Sciatic nerve (tissue), 2 donors: Measurements from ENCODE around the gene AMHR2. TPM values are rescaled to one million over a fixed set of nuclear protein-coding genes. Genes with fewer than 3 reads are reported as not detected.
"Not testable (repeated sequence)": the region's sequence is repeated elsewhere in the genome, so short reads cannot be mapped to it uniquely, and the experiment has no call there.

Source experiments
- ATAC-seq: fragments of 200-7000 bp; cut with Tn5 transposase; one replicate; pipeline ENCODE4 v1.9.1; 2020; ENCODE audit warnings: mild to moderate bottlenecking, moderate library complexity
- DNase-seq: peaks from one replicate; pipeline ENCODE4 v3.0.0-alpha.2; 2020; ENCODE audit warnings: low spot score
- intact Hi-C: fragments of 100-400 bp; cut with DNase I; formaldehyde crosslinking; loops from one replicate; pipeline ENCODE4 v1.14.2; 2022
- total RNA-seq: library from RNA; stranded (reverse); fragmentation: NEBNext Ultra II Directional; extraction: Animal tissue kit (Norgen Biotek cat#: 25700); gene quantifications from one replicate; pipeline ENCODE4 v1.2.1, GENCODE V29; 2021
- donor health status: DM: no; HTN: no; CAD: no.
- donor health status: DM: no; HTN: no; CAD: no.

AMHR2 gene
- total RNA-seq, result not detected

- intact Hi-C loops, result loop anchor here (5.0 kb wide), 1 partner anchor 71 kb away; no protein-coding TSS in a partner anchor
- DNase-seq, result no peak
- no peak for ATAC-seq
Measured at GRCh38 chr12:53423597-53423996, at the start of gene AMHR2. AMHR2 (plus strand) TSS chr12:53423855; CDS start chr12:53423935, 80 bp downstream.

- DNase-seq, ATAC-seq, intact Hi-C loops: not testable (repeated sequence)
Measured at GRCh38 chr12:53374277-53374676, 49.4 kb upstream of the AMHR2 start.

DNA sequence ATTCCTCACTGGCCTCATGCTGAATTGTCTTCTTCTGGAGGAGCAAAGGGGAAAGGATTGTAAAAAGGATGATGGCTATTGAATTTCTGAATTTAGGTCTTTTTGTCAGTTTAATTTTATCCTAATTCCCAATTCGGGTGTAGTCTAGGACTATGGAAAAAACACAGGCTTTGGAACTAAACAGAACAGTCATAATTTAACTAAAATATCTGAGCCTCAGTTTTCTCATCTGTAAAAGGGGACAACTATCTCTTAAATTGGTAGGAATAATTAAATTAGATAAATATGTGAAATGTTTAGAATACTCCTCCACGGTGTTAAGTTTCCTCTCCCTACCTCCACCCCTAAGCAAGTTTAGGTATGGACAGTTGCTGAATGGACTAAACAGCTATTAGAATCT lies 46.9 kb upstream of the AMHR2 start:
- intact Hi-C loops, result no loop called here
- no peak for ATAC-seq
- DNase-seq, result no peak

GRCh38 chr12:53378222-53378621 lies 45.4 kb upstream of the AMHR2 start:
- no peak for DNase-seq
- intact Hi-C loops, result no loop called here
- no peak for ATAC-seq

DNA sequence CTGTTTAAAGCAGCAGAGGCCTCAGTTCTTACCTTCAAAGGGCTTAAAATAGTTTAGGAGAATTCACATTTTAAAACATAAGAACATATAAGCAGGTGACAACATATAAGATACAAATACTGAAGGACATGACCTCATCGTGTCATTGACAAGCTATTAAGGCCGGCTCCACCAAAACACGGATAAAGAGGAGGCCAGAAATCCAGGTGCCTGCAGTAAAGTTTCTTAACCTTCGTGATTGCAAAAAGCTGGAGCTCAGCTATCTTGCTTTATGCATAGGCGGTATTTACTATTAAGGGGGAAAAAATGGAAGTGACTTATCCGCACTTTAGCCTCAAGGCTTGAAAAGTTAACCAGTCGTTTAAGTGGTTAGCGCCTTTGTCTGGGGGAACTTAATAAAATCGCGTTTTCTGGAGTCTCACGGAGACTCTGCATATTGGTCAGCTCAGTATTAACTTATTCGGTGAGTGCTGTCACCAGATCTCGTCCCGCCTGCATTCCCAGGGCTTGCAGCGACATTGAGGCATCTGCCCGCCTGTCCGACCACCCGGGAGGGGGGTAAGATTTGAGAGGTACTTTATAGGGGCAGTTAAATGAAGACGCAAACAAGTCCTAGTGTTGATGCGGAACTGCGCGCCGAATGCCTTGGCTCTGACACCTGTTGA lies 44.8 kb upstream of the AMHR2 start:
- no peak for DNase-seq
- no peak for ATAC-seq
- intact Hi-C loops, result no loop called here

DNA sequence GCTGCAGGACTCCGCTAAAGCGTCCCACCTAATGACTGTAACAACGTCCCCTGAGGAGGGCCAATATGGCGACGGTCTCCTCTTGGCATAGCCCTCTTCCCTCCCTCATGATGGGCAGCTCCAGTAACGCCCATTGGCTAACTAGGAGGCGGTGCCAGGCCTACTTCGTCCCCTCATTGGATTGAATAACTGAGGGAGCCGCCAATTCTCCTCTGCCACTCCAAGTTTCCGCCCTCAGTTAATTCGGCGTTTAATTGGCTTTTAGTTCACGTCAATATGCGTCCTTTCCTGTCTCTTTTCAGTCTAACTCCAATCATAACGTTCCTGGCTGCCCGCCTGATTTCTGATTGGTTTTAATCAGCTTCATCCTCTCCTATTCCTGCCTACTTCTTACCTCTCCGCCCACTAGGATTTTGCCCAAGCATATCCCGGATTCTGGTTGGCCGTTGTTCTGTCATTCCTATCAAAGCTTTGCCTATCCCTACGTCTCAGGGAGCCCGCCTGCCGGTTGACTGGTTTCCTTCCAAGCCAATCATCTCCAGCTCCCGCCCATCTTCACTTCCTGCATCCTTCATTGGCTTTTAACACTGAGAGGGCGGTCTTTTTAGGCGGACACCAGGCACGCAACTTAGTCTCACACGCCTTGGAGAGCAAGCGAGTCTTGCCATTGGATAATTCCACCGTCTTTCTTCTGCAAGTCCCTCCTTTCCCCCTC lies 44.1 kb upstream of the AMHR2 start:
- intact Hi-C loops, result no loop called here
- ATAC-seq, result peak; percentile 92

GRCh38 chr12:53380104-53380793 lies 43.4 kb upstream of the AMHR2 start, which contains the start of gene SP1:
SP1 (plus strand) TSS chr12:53380176; CDS start chr12:53380292, 116 bp downstream.
- intact Hi-C loops, result no loop called here
- ATAC-seq (peak; percentile 71), DNase-seq (peak; percentile 99)

More for the DNA sequence above, 44.1 kb upstream of the AMHR2 start:
- DNase-seq, result peak; percentile 99

GRCh38 chr12:53380794-53381730 lies 42.6 kb upstream of the AMHR2 start:
- peak; percentile 58 for DNase-seq
- no peak for ATAC-seq
- intact Hi-C loops, result no loop called here

DNA sequence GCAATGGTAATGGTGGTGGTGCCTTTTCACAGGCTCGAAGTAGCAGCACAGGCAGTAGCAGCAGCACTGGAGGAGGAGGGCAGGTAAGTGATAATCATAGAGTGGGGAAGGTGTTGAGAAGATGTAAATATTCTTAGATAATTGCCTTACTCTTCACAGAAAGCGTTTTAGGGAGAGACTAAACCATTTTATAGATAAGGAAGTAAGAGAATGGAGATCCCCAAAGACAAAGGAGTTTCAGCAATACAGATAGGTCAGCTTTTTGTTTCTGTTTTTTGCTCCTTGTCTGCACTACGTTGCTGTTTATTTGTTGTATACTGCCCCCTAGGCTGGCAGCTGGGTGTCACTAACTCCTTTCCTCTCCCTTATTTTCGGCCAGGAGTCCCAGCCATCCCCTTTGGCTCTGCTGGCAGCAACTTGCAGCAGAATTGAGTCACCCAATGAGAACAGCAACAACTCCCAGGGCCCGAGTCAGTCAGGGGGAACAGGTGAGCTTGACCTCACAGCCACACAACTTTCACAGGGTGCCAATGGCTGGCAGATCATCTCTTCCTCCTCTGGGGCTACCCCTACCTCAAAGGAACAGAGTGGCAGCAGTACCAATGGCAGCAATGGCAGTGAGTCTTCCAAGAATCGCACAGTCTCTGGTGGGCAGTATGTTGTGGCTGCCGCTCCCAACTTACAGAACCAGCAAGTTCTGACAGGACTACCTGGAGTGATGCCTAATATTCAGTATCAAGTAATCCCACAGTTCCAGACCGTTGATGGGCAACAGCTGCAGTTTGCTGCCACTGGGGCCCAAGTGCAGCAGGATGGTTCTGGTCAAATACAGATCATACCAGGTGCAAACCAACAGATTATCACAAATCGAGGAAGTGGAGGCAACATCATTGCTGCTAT lies 41.7 kb upstream of the AMHR2 start:
- intact Hi-C loops, result no loop called here
- DNase-seq, result peak; percentile 70
- no peak for ATAC-seq

GRCh38 chr12:53383258-53383657 lies 40.4 kb upstream of the AMHR2 start:
- peak; percentile 49 for DNase-seq
- intact Hi-C loops, result no loop called here
- no peak for ATAC-seq

DNA sequence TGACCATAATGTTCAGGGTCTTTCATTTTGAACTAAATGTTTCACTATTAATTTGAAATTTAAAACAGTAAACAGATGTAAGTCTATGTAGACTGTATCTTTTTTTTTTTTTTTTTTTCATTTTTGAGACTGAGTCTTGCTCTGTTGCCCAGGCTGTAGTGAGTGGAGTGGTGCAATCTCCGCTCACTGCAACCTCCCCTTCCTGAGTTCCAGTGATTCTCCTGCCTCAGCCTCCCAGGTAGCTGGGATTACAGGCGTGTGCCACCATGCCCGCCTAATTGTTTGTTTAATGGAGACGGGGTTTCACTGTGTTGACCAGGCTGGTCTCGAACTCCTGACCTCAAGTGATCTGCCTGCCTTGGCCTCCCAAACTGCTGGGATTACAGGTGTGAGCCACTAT lies 37.3 kb upstream of the AMHR2 start:
- DNase-seq, result peak; percentile 18
- ATAC-seq, intact Hi-C loops: not testable (repeated sequence)

DNA sequence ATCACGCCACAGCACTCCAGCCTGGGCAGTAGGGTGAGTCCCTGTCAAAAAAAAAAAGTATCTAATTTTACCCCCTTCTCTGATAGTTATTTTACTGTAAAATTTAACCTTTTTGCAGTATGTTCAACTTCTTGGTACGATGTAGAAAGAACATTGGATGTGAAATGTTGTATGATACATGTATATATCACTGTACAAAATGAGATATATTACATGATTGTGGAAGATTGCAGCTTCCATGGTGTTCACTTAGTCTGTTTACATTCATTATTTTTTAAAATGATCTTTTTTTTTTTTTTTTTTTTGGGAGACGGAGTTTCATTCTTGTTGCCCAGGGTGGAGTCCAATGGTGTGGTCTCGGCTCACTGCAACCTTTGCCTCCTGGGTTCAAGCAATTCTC lies 34.7 kb upstream of the AMHR2 start:
- no peak for DNase-seq
- intact Hi-C loops, result no loop called here
- no peak for ATAC-seq

GRCh38 chr12:53389702-53390101 lies 34.0 kb upstream of the AMHR2 start:
- no peak for DNase-seq
- intact Hi-C loops, result no loop called here
- peak; percentile 29 for ATAC-seq

GRCh38 chr12:53391724-53392123 lies 31.9 kb upstream of the AMHR2 start:
- ATAC-seq (peak; percentile 53), DNase-seq (no peak)
- intact Hi-C loops, result no loop called here

DNA sequence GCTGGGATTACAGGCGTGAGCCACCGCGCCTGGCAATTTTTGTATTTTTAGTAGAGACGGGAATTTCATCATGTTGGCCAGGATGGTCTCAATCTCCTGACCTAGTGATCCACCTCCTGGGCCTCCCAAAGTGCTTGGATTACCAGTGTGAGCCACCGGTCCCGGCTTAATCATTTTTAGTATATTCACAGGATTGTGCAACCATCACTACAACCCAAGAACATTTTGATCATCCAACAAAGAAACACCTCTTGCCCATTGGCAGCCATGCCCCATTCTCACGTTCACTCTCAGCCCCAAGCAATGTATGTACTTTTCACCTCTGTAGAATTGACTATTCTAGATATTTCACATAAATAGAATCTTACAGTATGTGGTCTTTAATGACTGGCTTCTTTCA lies 23.8 kb upstream of the AMHR2 start:
- intact Hi-C loops, result no loop called here
- no peak for DNase-seq
- ATAC-seq, result no peak

GRCh38 chr12:53402351-53402750 lies 21.3 kb upstream of the AMHR2 start:
- ATAC-seq, DNase-seq: not testable (repeated sequence)

DNA sequence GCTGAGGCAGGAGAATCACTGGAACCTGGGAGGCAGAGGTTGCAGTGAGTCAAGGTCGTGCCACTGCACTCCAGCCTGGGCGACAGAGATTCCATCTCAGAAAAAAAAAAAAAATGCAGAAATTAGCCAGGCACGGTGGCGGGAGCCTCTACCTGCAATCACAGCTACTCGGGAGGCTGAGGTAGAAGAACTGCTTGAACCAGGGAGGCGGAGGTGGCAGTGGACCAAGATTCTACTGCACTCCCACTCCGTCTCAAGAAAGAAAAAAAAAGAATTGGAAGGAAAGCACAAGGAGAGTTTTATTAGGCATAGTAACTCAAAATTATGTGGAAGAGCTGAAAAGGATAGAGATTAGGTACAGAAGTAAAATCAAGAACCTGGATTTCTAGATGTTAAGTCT lies 20.8 kb upstream of the AMHR2 start:
- DNase-seq, result no peak
- ATAC-seq, result no peak
- intact Hi-C loops, result no loop called here

More at GRCh38 chr12:53402351-53402750, 21.3 kb upstream of the AMHR2 start:
- intact Hi-C loops, result not testable (repeated sequence)

DNA sequence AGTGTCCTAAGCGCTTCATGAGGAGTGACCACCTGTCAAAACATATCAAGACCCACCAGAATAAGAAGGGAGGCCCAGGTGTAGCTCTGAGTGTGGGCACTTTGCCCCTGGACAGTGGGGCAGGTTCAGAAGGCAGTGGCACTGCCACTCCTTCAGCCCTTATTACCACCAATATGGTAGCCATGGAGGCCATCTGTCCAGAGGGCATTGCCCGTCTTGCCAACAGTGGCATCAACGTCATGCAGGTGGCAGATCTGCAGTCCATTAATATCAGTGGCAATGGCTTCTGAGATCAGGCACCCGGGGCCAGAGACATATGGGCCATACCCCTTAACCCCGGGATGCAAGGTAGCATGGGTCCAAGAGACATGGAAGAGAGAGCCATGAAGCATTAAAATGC lies 12.7 kb upstream of the AMHR2 start:
- DNase-seq (peak; percentile 47), ATAC-seq (no peak)
- intact Hi-C loops, result no loop called here
